ENCODE data around the gene FSIP1. TPM values are rescaled to one million over a fixed set of nuclear protein-coding genes. Genes with fewer than 3 reads are reported as not detected.

The FSIP1 gene
- total RNA-seq, 1 donor from 2014 or later = 0.53 TPM

DNA sequence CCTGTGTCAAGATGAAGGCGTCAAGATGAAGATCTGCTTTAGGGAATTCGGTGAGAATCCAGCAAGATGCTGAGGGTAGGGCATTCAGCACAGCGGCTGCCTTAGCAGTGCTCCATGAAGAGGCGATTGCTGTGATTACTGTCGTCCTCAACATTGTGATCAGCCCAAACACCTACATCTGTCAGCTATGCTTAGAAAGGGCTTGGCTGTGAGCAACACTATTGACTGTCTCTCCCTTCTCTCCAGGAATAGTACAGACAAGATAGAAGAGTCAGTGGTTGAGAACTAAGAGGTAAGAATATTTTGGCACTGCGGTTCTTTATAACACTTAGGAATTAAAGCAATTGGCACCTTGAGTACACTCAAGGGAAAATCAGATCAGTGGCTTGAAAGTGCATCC lies 110.5 kb downstream of the FSIP1 start:
- Mint-ChIP-seq H3K4me3 (no peak overlapping the region), H3K4me1 (no peaks in the 10 kb centered on the region), H3K27me3 (no peaks in the 10 kb centered on the region), H3K9me3 (no peaks in the 10 kb centered on the region), H3K36me3 (ENCODE audit: low read depth) (no peaks in the 10 kb centered on the region), H3K27ac (no peak overlapping the region)
- TF ChIP-seq, protein P1, sequence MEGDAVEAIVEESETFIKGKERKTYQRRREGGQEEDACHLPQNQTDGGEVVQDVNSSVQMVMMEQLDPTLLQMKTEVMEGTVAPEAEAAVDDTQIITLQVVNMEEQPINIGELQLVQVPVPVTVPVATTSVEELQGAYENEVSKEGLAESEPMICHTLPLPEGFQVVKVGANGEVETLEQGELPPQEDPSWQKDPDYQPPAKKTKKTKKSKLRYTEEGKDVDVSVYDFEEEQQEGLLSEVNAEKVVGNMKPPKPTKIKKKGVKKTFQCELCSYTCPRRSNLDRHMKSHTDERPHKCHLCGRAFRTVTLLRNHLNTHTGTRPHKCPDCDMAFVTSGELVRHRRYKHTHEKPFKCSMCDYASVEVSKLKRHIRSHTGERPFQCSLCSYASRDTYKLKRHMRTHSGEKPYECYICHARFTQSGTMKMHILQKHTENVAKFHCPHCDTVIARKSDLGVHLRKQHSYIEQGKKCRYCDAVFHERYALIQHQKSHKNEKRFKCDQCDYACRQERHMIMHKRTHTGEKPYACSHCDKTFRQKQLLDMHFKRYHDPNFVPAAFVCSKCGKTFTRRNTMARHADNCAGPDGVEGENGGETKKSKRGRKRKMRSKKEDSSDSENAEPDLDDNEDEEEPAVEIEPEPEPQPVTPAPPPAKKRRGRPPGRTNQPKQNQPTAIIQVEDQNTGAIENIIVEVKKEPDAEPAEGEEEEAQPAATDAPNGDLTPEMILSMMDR (IDR thresholded peaks at IDR 0.05) = no peak
- ChIA-PET CTCF (no interaction called here), POLR2A (no interaction called here)
- ATAC-seq (ENCODE audit: low read depth) (no peak), DNase-seq (no peak)
- intact Hi-C loops (cut with micrococcal nuclease) = no loop called here

DNA sequence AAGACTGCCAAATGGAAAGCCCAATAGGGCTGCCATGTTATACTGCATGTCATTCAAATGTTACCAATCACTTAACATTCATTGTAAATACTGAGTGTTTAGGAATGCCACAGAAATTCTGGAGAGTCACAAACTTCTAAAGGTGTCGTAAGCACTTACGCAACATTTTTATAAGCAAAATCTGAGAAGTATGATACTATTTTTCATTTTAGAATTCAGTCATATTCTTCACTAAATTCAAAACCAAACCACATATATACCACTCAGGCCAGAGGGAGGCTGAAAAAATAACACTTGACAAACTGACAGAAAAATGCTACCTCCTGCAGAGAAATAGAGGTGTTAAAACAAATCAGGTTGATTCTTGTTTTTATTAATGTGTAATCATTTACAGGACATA lies 112.0 kb downstream of the FSIP1 start:
- H3K27me3 Mint-ChIP-seq = no peaks in the 10 kb centered on the region
- ChIA-PET CTCF (no interaction called here), POLR2A (no interaction called here)
- intact Hi-C loops (cut with micrococcal nuclease) = no loop called here
- H3K27ac Mint-ChIP-seq = no peak overlapping the region
- DNase-seq (no peak), ATAC-seq (ENCODE audit: low read depth) (no peak)
- no peaks in the 10 kb centered on the region for H3K36me3 Mint-ChIP-seq (ENCODE audit: low read depth)
- H3K4me3 Mint-ChIP-seq = no peak overlapping the region
- TF ChIP-seq, protein P1 (IDR thresholded peaks at IDR 0.05) = no peak
- no peaks in the 10 kb centered on the region for H3K9me3 Mint-ChIP-seq
- H3K4me1 Mint-ChIP-seq = no peaks in the 10 kb centered on the region

DNA sequence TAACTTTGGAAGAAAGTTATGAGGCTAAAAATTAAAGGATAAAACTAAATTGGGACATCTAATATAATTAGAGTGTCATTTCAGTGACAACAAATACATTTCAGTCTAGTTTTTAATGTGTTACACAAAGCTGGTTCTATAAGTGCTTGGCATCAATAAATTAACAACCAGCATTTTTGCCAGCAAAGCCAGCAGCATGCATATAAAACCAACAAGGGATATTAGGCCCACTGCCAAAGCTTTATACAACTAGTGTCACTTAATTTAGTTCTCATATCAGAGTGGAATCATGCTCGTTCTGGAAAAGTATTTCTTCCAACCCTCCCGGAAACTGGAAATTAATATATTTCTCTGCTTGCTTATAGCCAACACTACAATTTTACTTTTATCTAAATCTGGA lies 113.0 kb downstream of the FSIP1 start:
- no peaks in the 10 kb centered on the region for H3K4me1 Mint-ChIP-seq
- TF ChIP-seq, protein P1 (IDR thresholded peaks at IDR 0.05) = no peak
- ATAC-seq (ENCODE audit: low read depth) = no peak
- intact Hi-C loops (cut with micrococcal nuclease) = no loop called here
- POLR2A ChIA-PET = no interaction called here
- H3K36me3 Mint-ChIP-seq (ENCODE audit: low read depth) = no peaks in the 10 kb centered on the region
- no peaks in the 10 kb centered on the region for H3K9me3 Mint-ChIP-seq
- H3K4me3 Mint-ChIP-seq = no peak overlapping the region
- H3K27ac Mint-ChIP-seq = no peak overlapping the region
- CTCF ChIA-PET = no interaction called here
- no peaks in the 10 kb centered on the region for H3K27me3 Mint-ChIP-seq
- no peak for DNase-seq

DNA sequence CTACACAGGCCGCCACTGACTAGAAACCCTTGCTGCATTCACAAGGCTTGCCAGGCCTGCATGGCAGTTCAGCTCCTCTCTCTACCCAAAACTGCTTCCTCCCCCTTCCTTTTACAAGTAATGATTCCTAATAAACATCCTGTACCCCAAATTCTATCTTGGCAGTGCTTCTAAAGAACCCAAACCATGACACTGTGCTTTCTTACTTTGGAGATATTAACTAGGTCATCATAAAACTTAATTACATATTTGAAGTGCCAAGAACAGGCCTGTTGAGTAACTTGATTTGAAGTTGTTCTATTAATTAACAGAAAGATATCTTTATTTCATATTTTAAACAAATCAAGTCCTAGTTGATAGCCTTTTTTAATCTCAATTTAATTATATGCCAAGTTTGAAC lies 113.4 kb downstream of the FSIP1 start:
- H3K27ac Mint-ChIP-seq = no peak overlapping the region
- ATAC-seq (ENCODE audit: low read depth) (no peak), DNase-seq (no peak)
- H3K36me3 Mint-ChIP-seq (ENCODE audit: low read depth) = no peaks in the 10 kb centered on the region
- CTCF ChIA-PET = no interaction called here
- POLR2A ChIA-PET = no interaction called here
- TF ChIP-seq, protein P1 (IDR thresholded peaks at IDR 0.05) = no peak
- no peak overlapping the region for H3K4me3 Mint-ChIP-seq
- intact Hi-C loops (cut with micrococcal nuclease) = no loop called here
- H3K9me3 Mint-ChIP-seq = no peaks in the 10 kb centered on the region
- no peaks in the 10 kb centered on the region for H3K4me1 Mint-ChIP-seq
- peaks cover 4% of the 10 kb centered on the region for H3K27me3 Mint-ChIP-seq

DNA sequence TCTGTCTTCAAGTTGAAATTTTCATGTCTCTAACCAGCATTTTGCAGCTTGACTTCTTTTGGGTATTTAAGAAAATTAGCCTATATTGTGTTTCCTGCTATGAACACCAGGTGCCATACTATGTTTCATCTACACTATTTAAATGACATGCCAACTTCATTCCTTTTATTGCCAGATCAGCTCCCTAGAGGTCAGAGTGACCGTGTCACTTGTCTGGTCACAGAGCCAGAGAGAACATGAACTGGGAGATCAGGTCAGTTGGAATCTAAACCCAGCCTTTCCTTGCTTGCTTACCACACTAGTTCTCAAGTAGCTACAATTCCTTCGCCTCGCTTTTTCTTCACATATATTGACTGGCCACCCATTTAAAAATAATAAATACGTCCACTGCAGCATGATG lies 114.2 kb downstream of the FSIP1 start:
- Mint-ChIP-seq H3K36me3 (ENCODE audit: low read depth) (no peaks in the 10 kb centered on the region), H3K27ac (no peak overlapping the region), H3K9me3 (no peaks in the 10 kb centered on the region), H3K4me1 (no peaks in the 10 kb centered on the region), H3K4me3 (no peak overlapping the region), H3K27me3 (peaks cover 4% of the 10 kb centered on the region)
- DNase-seq (no peak), ATAC-seq (ENCODE audit: low read depth) (no peak)
- ChIA-PET CTCF (no interaction called here), POLR2A (no interaction called here)
- TF ChIP-seq, protein P1 (IDR thresholded peaks at IDR 0.05) = no peak
- intact Hi-C loops (cut with micrococcal nuclease) = no loop called here
